NCI-H187 treated with DMSO at 0.1 percent for 48 hours (cell line): ENCODE results near the gene SFN.
A peak's percentile ranks its signal among the peaks of the same experiment; 100 is the strongest.
"Not testable (repeated sequence)": the region's sequence is repeated elsewhere in the genome, so short reads cannot be mapped to it uniquely, and the experiment has no call there.

Experiments
- DNase-seq: peaks from one replicate; lab custom pipeline; 2025; lab: John Stamatoyannopoulos, UW

The SFN gene

GRCh38 chr1:26864610-26865480, 1.9 kb downstream of the SFN start:
- DNase-seq, result peak; percentile 77

GRCh38 chr1:26873097-26873496, 10.1 kb downstream of the SFN start:
- DNase-seq, result not testable (repeated sequence)

- no peak for DNase-seq
Measured at GRCh38 chr1:26874896-26875295, 11.9 kb downstream of the SFN start.

GRCh38 chr1:26877326-26877725, 14.4 kb downstream of the SFN start:
- no peak for DNase-seq

GRCh38 chr1:26879793-26880192, 16.8 kb downstream of the SFN start:
- no peak for DNase-seq

- not testable (repeated sequence) for DNase-seq
Measured at GRCh38 chr1:26881611-26882010, 18.7 kb downstream of the SFN start.

GRCh38 chr1:26882696-26883463, 19.9 kb downstream of the SFN start:
- no peak for DNase-seq

- DNase-seq, result no peak
Measured at GRCh38 chr1:26887125-26887524, 24.2 kb downstream of the SFN start.

- DNase-seq, result no peak
Measured at GRCh38 chr1:26888231-26888630, 25.3 kb downstream of the SFN start.

- no peak for DNase-seq
Measured at GRCh38 chr1:26889551-26890466, 26.9 kb downstream of the SFN start, which contains the start of gene GPN2. GPN2 (minus strand) TSS chr1:26890283; CDS start chr1:26890096, 187 bp downstream.

GRCh38 chr1:26890467-26890796, 27.5 kb downstream of the SFN start:
- DNase-seq, result no peak

- no peak for DNase-seq
Measured at GRCh38 chr1:26894263-26894662, 31.3 kb downstream of the SFN start.

GRCh38 chr1:26897351-26897750, 34.4 kb downstream of the SFN start:
- no peak for DNase-seq

GRCh38 chr1:26900001-26900814, 37.3 kb downstream of the SFN start, which contains the start of gene GPATCH3:
GPATCH3 (minus strand) TSS chr1:26900467; CDS start chr1:26900442, 25 bp downstream.
- DNase-seq, result peak; percentile 71

- DNase-seq, result no peak
Measured at GRCh38 chr1:26900815-26901511, 38.0 kb downstream of the SFN start.

- no peak for DNase-seq
Measured at GRCh38 chr1:26907071-26907917, 44.3 kb downstream of the SFN start.

- DNase-seq, result no peak
Measured at GRCh38 chr1:26909951-26910342, 47.0 kb downstream of the SFN start.

- no peak for DNase-seq
Measured at GRCh38 chr1:26910343-26911160, 47.6 kb downstream of the SFN start.
